GM18951 (cell line): ENCODE results near the gene AVEN.
"Not testable (repeated sequence)": the region's sequence is repeated elsewhere in the genome, so short reads cannot be mapped to it uniquely, and the experiment has no call there.

Source experiments
- POLR2A ChIP-seq: IDR thresholded peaks from 4 replicates; pipeline ENCODE4 v1.6.1; 2011; ENCODE audit warnings: mild to moderate bottlenecking; ENCODE audit not compliant: insufficient read length, insufficient read depth; ENCODE audit errors: extremely low read depth
- in situ Hi-C: fragments of 300-500 bp; cut with MboI; formaldehyde crosslinking; loops from one replicate; pipeline ENCODE4 v1.12.0; 2022; ENCODE audit warnings: low sequenced_read_pairs, mixed read lengths, inconsistent platforms; ENCODE audit not compliant: unreplicated experiment

Gene AVEN

GRCh38 chr15:33839540-33839939 lies 199.5 kb downstream of the AVEN start:
- no peak for TF ChIP-seq POLR2A

GRCh38 chr15:33837294-33837693 lies 201.7 kb downstream of the AVEN start:
- in situ Hi-C loops, result no loop called here
- TF ChIP-seq POLR2A, result no peak

More at GRCh38 chr15:33839540-33839939, 199.5 kb downstream of the AVEN start:
- in situ Hi-C loops, result no loop called here

- TF ChIP-seq POLR2A, result no peak
- in situ Hi-C loops, result no loop called here
Observed at GRCh38 chr15:33834892-33835743, 203.9 kb downstream of the AVEN start.

GRCh38 chr15:33831646-33832045 lies 207.4 kb downstream of the AVEN start:
- TF ChIP-seq POLR2A, result no peak
- in situ Hi-C loops, result no loop called here

GRCh38 chr15:33830351-33830750 lies 208.7 kb downstream of the AVEN start:
- in situ Hi-C loops, result no loop called here
- TF ChIP-seq POLR2A, result no peak

- TF ChIP-seq POLR2A, result no peak
- in situ Hi-C loops, result no loop called here
Observed at GRCh38 chr15:33826201-33826600, 212.8 kb downstream of the AVEN start.

GRCh38 chr15:33825453-33825852 lies 213.6 kb downstream of the AVEN start:
- in situ Hi-C loops, result no loop called here
- no peak for TF ChIP-seq POLR2A

- TF ChIP-seq POLR2A, result no peak
- in situ Hi-C loops, result no loop called here
Observed at GRCh38 chr15:33823119-33823518, 215.9 kb downstream of the AVEN start.

- TF ChIP-seq POLR2A, result no peak
- in situ Hi-C loops, result no loop called here
Observed at GRCh38 chr15:33822479-33822878, 216.5 kb downstream of the AVEN start.

- in situ Hi-C loops, result not testable (repeated sequence)
Observed at GRCh38 chr15:33819499-33819898, 219.5 kb downstream of the AVEN start.
